Measurements from ENCODE around the gene ADGRV1. TPM values are rescaled to one million over a fixed set of nuclear protein-coding genes. Genes with fewer than 3 reads are reported as not detected.
A peak's percentile ranks its signal among the peaks of the same experiment; 100 is the strongest.

The ADGRV1 gene
- total and polyA plus RNA-seq, 9 of the 15 experiments (the other 6 are each of a cell fraction or from before 2014, with no cell fraction given): 21.7 to 156 (median 58.2) TPM

DNA sequence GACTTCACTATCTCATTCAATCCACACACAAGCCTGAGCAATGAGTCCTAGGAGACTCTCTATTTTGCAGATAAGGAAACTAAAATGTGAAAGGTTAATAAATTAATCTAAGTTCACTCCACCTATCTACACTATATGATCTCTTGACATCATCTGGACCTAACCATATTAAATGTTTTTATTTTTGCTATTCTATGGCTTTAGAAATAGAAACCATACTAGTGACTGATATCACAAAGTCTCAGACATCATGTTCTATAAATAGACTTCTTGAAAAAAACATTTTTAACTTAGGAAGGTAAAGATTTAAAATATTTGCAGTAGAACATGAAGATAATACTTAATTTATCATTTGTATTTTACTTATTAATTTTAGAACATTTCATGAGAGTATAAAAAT, 9.4 kb upstream of the ADGRV1 start:
- H2AFZ ChIP-seq (ENCODE audit: low read depth, low read length): peak overlapping the region; percentile 86
- ATAC-seq: no peak
- intact Hi-C loops (cut with micrococcal nuclease): no loop called here
- H3K4me2 ChIP-seq (ENCODE audit: insufficient read depth, low read length): no peak overlapping the region
- in situ Hi-C loops (cut with MboI): no loop called here
- H3K9ac ChIP-seq (ENCODE audit: insufficient read depth in 1 of 2, low read depth in 2 of 2, low read length in 2 of 2): no peak overlapping the region
- no peak for FAIRE-seq
- H3K36me3 ChIP-seq (ENCODE audit: control insufficient read depth, insufficient read depth, low read length): no peaks in the 10 kb centered on the region
- H3K4me3 ChIP-seq: no peak overlapping the region
- no peaks in the 10 kb centered on the region for H3K27me3 ChIP-seq (ENCODE audit: control insufficient read depth in 2 of 2, insufficient read depth in 2 of 2, low read length in 2 of 2)
- POLR2A ChIA-PET: no interaction called here
- H3K27ac ChIP-seq (ENCODE audit: extremely low read depth, low read depth, low read length): no peak overlapping the region; the same call in 1 of the 3 replicates
- no peaks in the 10 kb centered on the region for H3K79me2 ChIP-seq (ENCODE audit: control insufficient read depth, insufficient read depth, low read length)
- H3K9me3 ChIP-seq (replicated peaks; ENCODE audit: control insufficient read depth, insufficient read depth, low read depth, low read length): no peaks in the 10 kb centered on the region
- TF ChIP-seq, protein P1, sequence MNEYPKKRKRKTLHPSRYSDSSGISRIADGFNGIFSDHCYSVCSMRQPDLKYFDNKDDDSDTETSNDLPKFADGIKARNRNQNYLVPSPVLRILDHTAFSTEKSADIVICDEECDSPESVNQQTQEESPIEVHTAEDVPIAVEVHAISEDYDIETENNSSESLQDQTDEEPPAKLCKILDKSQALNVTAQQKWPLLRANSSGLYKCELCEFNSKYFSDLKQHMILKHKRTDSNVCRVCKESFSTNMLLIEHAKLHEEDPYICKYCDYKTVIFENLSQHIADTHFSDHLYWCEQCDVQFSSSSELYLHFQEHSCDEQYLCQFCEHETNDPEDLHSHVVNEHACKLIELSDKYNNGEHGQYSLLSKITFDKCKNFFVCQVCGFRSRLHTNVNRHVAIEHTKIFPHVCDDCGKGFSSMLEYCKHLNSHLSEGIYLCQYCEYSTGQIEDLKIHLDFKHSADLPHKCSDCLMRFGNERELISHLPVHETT (CRISPR knock-in tag; conservative IDR thresholded peaks at IDR 0.05 in 1 of 2, IDR thresholded peaks at IDR 0.05 in 1 of 2): peak in 1 of 2 experiments; percentile 31; a peak in 2 of 4 replicates
- TF ChIP-seq ZNF778 (CRISPR knock-in tag; IDR thresholded peaks at IDR 0.05) (no peak), MEF2A (IDR thresholded peaks at IDR 0.05; ENCODE audit: control insufficient read depth, low read depth, low read length) (peak; percentile 73)
- H3K4me1 ChIP-seq (replicated peaks in 1 of 2; ENCODE audit: control insufficient read depth in 2 of 2, insufficient read depth in 2 of 2, low read length in 2 of 2): peaks cover 3 to 11% of the 10 kb centered on the region in 2 experiments; a peak in 4 of 5 replicates
- no TSS peak for BruUV-seq (replicated peaks)
- H4K20me1 ChIP-seq (replicated peaks; ENCODE audit: control insufficient read depth, insufficient read depth, low read length): no peaks in the 10 kb centered on the region
- no peaks in the 10 kb centered on the region for H3K9me1 ChIP-seq (ENCODE audit: control insufficient read depth, insufficient read depth, low read length)
- CTCF ChIA-PET (ENCODE audit: low intra/inter-chr PET ratio): no interaction called here
- DNase-seq (ENCODE audit: extremely low read depth in 1 of 4, low spot score in 3 of 4): no peak

DNA sequence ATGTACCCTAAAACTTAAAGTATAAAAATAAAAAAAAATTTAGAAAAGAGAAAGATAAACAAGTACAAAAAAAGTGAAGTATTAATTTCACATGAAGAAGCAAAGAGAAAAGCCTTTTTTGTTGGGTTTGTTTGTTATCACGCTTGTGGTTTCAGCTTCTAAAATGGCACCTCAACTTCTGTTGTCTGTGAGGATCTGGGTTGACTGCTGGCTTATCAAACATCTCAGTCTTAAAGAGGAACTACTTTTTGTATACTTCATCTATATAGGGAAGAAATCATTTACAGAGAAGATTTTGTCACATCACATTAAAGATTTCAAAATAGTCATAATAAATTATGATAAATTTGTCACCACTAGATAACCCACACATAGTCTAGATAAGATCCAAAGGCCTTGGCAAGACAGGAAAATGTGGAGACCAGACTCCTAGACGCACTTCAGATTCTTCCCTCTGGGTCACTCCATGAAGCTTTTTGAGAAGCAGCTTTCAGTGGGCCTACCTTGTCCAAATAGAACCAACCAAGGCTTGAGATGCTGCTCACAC, 8.8 kb upstream of the ADGRV1 start:
- POLR2A ChIA-PET: interaction anchor here (0.7 kb wide), 1 partner anchor 77 kb away, joined by 3 read pairs; no protein-coding TSS in a partner anchor
- intact Hi-C loops (cut with micrococcal nuclease): no loop called here
- BruUV-seq (replicated peaks): no TSS peak
- CTCF ChIA-PET (ENCODE audit: low intra/inter-chr PET ratio): no interaction called here
- H2AFZ ChIP-seq (ENCODE audit: low read depth, low read length): peak overlapping the region; percentile 52
- no peaks in the 10 kb centered on the region for H3K79me2 ChIP-seq (ENCODE audit: control insufficient read depth, insufficient read depth, low read length)
- H4K20me1 ChIP-seq (replicated peaks; ENCODE audit: control insufficient read depth, insufficient read depth, low read length): no peaks in the 10 kb centered on the region
- 19% methylated on average over 2 of the region's 2 CpGs for WGBS (ENCODE audit: insufficient coverage, low coverage, missing lambda C conversion rate)
- in situ Hi-C loops (cut with MboI): no loop called here
- peaks cover 3 to 11% of the 10 kb centered on the region in 2 experiments; a peak in 4 of 5 replicates for H3K4me1 ChIP-seq (replicated peaks in 1 of 2; ENCODE audit: control insufficient read depth in 2 of 2, insufficient read depth in 2 of 2, low read length in 2 of 2)
- H3K9me1 ChIP-seq (ENCODE audit: control insufficient read depth, insufficient read depth, low read length): no peaks in the 10 kb centered on the region
- ATAC-seq: peak; percentile 30
- no peaks in the 10 kb centered on the region for H3K27me3 ChIP-seq (ENCODE audit: control insufficient read depth in 2 of 2, insufficient read depth in 2 of 2, low read length in 2 of 2)
- H3K27ac ChIP-seq (ENCODE audit: extremely low read depth, low read depth, low read length): no peak overlapping the region
- no peak for FAIRE-seq
- DNase-seq (ENCODE audit: extremely low read depth in 1 of 4, low spot score in 3 of 4): peak in 1 of 4 experiments; percentile 40
- no peak overlapping the region for H3K4me2 ChIP-seq (ENCODE audit: insufficient read depth, low read length)
- H3K9me3 ChIP-seq (replicated peaks; ENCODE audit: control insufficient read depth, insufficient read depth, low read depth, low read length): no peaks in the 10 kb centered on the region
- no peak overlapping the region for H3K9ac ChIP-seq (ENCODE audit: insufficient read depth in 1 of 2, low read depth in 2 of 2, low read length in 2 of 2)
- H3K36me3 ChIP-seq (ENCODE audit: control insufficient read depth, insufficient read depth, low read length): no peaks in the 10 kb centered on the region
- no peak overlapping the region for H3K4me3 ChIP-seq
- TF ChIP-seq L3MBTL2 (IDR thresholded peaks at IDR 0.05) (peak; percentile 21; the same call in 1 of the 2 replicates), SOX6 (IDR thresholded peaks at IDR 0.05) (peak; percentile 49; the same call in 1 of the 2 replicates), EZH2 (IDR thresholded peaks at IDR 0.05; ENCODE audit: borderline replicate concordance, low read depth, low read length) (no peak)

Measured in K562 (cell line).